Peyer's patch (tissue), 4 donors: ENCODE results near the gene IGF2BP2. TPM values are rescaled to one million over a fixed set of nuclear protein-coding genes. Genes with fewer than 3 reads are reported as not detected.

Source experiments
- DNase-seq, 3 donors: peaks; one replicate each; pipeline ENCODE4 v3.0.0-alpha.2; 2017 to 2019
- H3K27ac ChIP-seq, 4 donors: fragments of 200-600 bp; sonication (generic); one replicate each; pipeline ENCODE4 v1.5.1; 2016 to 2019
- H3K27me3 ChIP-seq, 2 donors: fragments of 200-600 bp; sonication (generic); one replicate each; pipeline ENCODE4 v1.5.1; 2019
- H3K36me3 ChIP-seq, 3 donors: fragments of 200-600 bp; sonication (generic); one replicate each; pipeline ENCODE4 v1.5.1; 2016 to 2019
- H3K4me1 ChIP-seq, 4 donors: fragments of 200-600 bp; sonication (generic); one replicate each; pipeline ENCODE4 v1.5.1; 2016 to 2019
- H3K4me3 ChIP-seq, 4 donors: fragments of 200-600 bp; sonication (generic); 1 replicate in 3 of 4; 2 replicates in 1 of 4; pipeline ENCODE4 v1.5.1; 2016 to 2019; ENCODE audit warnings: mild to moderate bottlenecking in 1 of 4
- H3K9me3 ChIP-seq, 4 donors: fragments of 200-600 bp; sonication (generic); one replicate each; pipeline ENCODE4 v1.5.1; 2016 to 2019; ENCODE audit warnings: mild to moderate bottlenecking in 1 of 4
- CTCF ChIP-seq, 6 experiments: fragments of 450-650 bp in 4 of 6; fragments of 200-600 bp in 2 of 6; sonication (generic) in 1 of 6; IDR thresholded peaks; one replicate each; pipeline ENCODE4 v1.5.1; 2017 to 2019; ENCODE audit warnings: antibody characterized with exemption in 6 of 6, mild to moderate bottlenecking in 3 of 6, moderate library complexity in 1 of 6
- POLR2A ChIP-seq, 2 donors: fragments of 450-650 bp; IDR thresholded peaks; one replicate each; pipeline ENCODE4 v1.5.1; 2017; ENCODE audit warnings: antibody characterized with exemption in 2 of 2, mild to moderate bottlenecking in 2 of 2, moderate library complexity in 2 of 2
- total RNA-seq, 4 donors: library from RNA; depleted of rRNA; stranded (reverse); fragments of >200 nt; gene quantifications; one replicate each; pipeline ENCODE4 v1.1.0, GENCODE V29; 2016

The IGF2BP2 gene
- total RNA-seq, 4 donors from 2014 or later: 61.9 to 116 (median 99.8) TPM

- H3K9me3 ChIP-seq: no peaks in the 10 kb centered on the region
- H3K27ac ChIP-seq: peak overlapping the region in 3 of 4 donors; percentile 1 to 47 (median 41)
- H3K27me3 ChIP-seq: no peaks in the 10 kb centered on the region
- peaks cover 0 to 15% (median 0%) of the 10 kb centered on the region in 4 donors for H3K4me1 ChIP-seq
- H3K4me3 ChIP-seq: no peak overlapping the region
- TF ChIP-seq CTCF (IDR thresholded peaks at IDR 0.05) (no peak), POLR2A (IDR thresholded peaks at IDR 0.05) (no peak)
- peaks cover 0 to 44% (median 0%) of the 10 kb centered on the region in 3 donors for H3K36me3 ChIP-seq
- peak in 1 of 3 donors; percentile 56 for DNase-seq
These were observed 194.6 kb downstream of the IGF2BP2 start for GRCh38 chr3:185630182-185630622.

GRCh38 chr3:185629554-185630181, 195.2 kb downstream of the IGF2BP2 start:
- TF ChIP-seq POLR2A (IDR thresholded peaks at IDR 0.05) (no peak), CTCF (IDR thresholded peaks at IDR 0.05) (no peak)
- Histone ChIP-seq H3K4me3 (no peak overlapping the region), H3K4me1 (peaks cover 0 to 15% (median 0%) of the 10 kb centered on the region in 4 donors), H3K36me3 (peaks cover 0 to 49% (median 0%) of the 10 kb centered on the region in 3 donors), H3K27ac (peak overlapping the region in 2 of 4 donors; percentile 41 to 47), H3K9me3 (no peaks in the 10 kb centered on the region), H3K27me3 (no peaks in the 10 kb centered on the region)
- no peak for DNase-seq

GRCh38 chr3:185625784-185626183, 199.1 kb downstream of the IGF2BP2 start:
- H3K27ac ChIP-seq: no peak overlapping the region
- no peaks in the 10 kb centered on the region for H3K9me3 ChIP-seq
- peaks cover 0 to 80% (median 0%) of the 10 kb centered on the region in 3 donors for H3K36me3 ChIP-seq
- DNase-seq: no peak
- H3K4me1 ChIP-seq: peaks cover 0 to 15% (median 0%) of the 10 kb centered on the region in 4 donors
- no peak for TF ChIP-seq CTCF (IDR thresholded peaks at IDR 0.05)
- TF ChIP-seq POLR2A (IDR thresholded peaks at IDR 0.05): no peak
- no peaks in the 10 kb centered on the region for H3K27me3 ChIP-seq
- H3K4me3 ChIP-seq: no peak overlapping the region

GRCh38 chr3:185623939-185624665, 200.7 kb downstream of the IGF2BP2 start:
- TF ChIP-seq POLR2A (IDR thresholded peaks at IDR 0.05) (no peak), CTCF (IDR thresholded peaks at IDR 0.05) (no peak)
- Histone ChIP-seq H3K4me1 (no peaks in the 10 kb centered on the region), H3K9me3 (no peaks in the 10 kb centered on the region), H3K4me3 (no peak overlapping the region), H3K27ac (no peak overlapping the region), H3K36me3 (peaks cover 0 to 91% (median 0%) of the 10 kb centered on the region in 3 donors), H3K27me3 (no peaks in the 10 kb centered on the region)
- no peak for DNase-seq

- TF ChIP-seq CTCF (IDR thresholded peaks at IDR 0.05) (no peak), POLR2A (IDR thresholded peaks at IDR 0.05) (no peak)
- DNase-seq: no peak
- Histone ChIP-seq H3K9me3 (no peaks in the 10 kb centered on the region), H3K4me3 (no peak overlapping the region), H3K27me3 (no peaks in the 10 kb centered on the region), H3K36me3 (peaks cover 0 to 99% (median 0%) of the 10 kb centered on the region in 3 donors), H3K27ac (no peak overlapping the region), H3K4me1 (no peaks in the 10 kb centered on the region)
These were observed 211.8 kb downstream of the IGF2BP2 start for GRCh38 chr3:185613016-185613415.
